IMR-90 (cell line): Measurements from ENCODE around the gene RRP1B.

ENCODE experiments used
- BHLHE40 ChIP-seq: fragments of 150-350 bp; IDR thresholded peaks from 2 replicates; pipeline ENCODE4 v1.6.1; 2016; ENCODE audit warnings: mild to moderate bottlenecking, low read depth, low read length
- CEBPB ChIP-seq: IDR thresholded peaks from 2 replicates; pipeline ENCODE4 v1.6.1; 2012; ENCODE audit warnings: low read depth, low read length, improper control_type of control experiment
- CHD1 ChIP-seq: IDR thresholded peaks from 2 replicates; pipeline ENCODE4 v1.6.1; 2012; ENCODE audit warnings: low read depth, low read length, improper control_type of control experiment
- CTCF ChIP-seq: conservative IDR thresholded peaks from 2 replicates; pipeline ENCODE4 v1.5.1; 2012; ENCODE audit warnings: mild to moderate bottlenecking, low read depth, low read length, improper control_type of control experiment
- FOS ChIP-seq: fragments of 150-350 bp; IDR thresholded peaks from 2 replicates; pipeline ENCODE4 v1.6.1; 2016; ENCODE audit warnings: low read depth, low read length
- MAFK ChIP-seq: IDR thresholded peaks from 2 replicates; pipeline ENCODE4 v1.6.1; 2012; ENCODE audit warnings: low read depth, low read length, improper control_type of control experiment
- POLR2A ChIP-seq: IDR thresholded peaks from 2 replicates; pipeline ENCODE4 v1.6.1; 2012; ENCODE audit warnings: mild to moderate bottlenecking, low read depth, low read length

GRCh38 chr21:43684424-43684823, 25.1 kb downstream of the RRP1B start:
- no peak for TF ChIP-seq CTCF
- no peak for TF ChIP-seq MAFK
- no peak for TF ChIP-seq BHLHE40
- TF ChIP-seq CEBPB: no peak
- TF ChIP-seq CHD1: no peak
- TF ChIP-seq POLR2A: no peak
- no peak for TF ChIP-seq FOS
